Effector memory CD4-positive, alpha-beta T cell (primary cell): ENCODE results near the gene BYSL.

Experiments
- DNase-seq, 3 donors: peaks; one replicate each; pipeline ENCODE4 v3.0.0-alpha.2; 2020
- H3K27ac ChIP-seq: 2 replicates; pipeline ENCODE4 v1.7.0; 2013; ENCODE audit warnings: mild to moderate bottlenecking, low read length, moderate library complexity; ENCODE audit not compliant: insufficient read depth, poor library complexity, severe bottlenecking
- H3K27me3 ChIP-seq: replicated peaks from 2 replicates; pipeline ENCODE4 v1.7.0; 2013; ENCODE audit warnings: mild to moderate bottlenecking, low read length; ENCODE audit not compliant: insufficient read depth, control insufficient read depth, poor library complexity, severe bottlenecking
- H3K36me3 ChIP-seq: 2 replicates; pipeline ENCODE4 v1.7.0; 2013; ENCODE audit warnings: mild to moderate bottlenecking, low read length, moderate library complexity; ENCODE audit not compliant: control insufficient read depth, insufficient read depth
- H3K4me1 ChIP-seq: 2 replicates; pipeline ENCODE4 v1.7.0; 2013; ENCODE audit warnings: low read length, mild to moderate bottlenecking; ENCODE audit not compliant: control insufficient read depth, insufficient read depth, poor library complexity, severe bottlenecking
- H3K4me3 ChIP-seq: 2 replicates; pipeline ENCODE4 v1.7.0; 2013; ENCODE audit warnings: low read length, low read depth, mild to moderate bottlenecking; ENCODE audit not compliant: insufficient read depth, poor library complexity, severe bottlenecking
- H3K9me3 ChIP-seq: 2 replicates; pipeline ENCODE4 v1.7.0; 2013; ENCODE audit warnings: mild to moderate bottlenecking, low read length, moderate library complexity; ENCODE audit not compliant: control insufficient read depth

The BYSL gene

DNA sequence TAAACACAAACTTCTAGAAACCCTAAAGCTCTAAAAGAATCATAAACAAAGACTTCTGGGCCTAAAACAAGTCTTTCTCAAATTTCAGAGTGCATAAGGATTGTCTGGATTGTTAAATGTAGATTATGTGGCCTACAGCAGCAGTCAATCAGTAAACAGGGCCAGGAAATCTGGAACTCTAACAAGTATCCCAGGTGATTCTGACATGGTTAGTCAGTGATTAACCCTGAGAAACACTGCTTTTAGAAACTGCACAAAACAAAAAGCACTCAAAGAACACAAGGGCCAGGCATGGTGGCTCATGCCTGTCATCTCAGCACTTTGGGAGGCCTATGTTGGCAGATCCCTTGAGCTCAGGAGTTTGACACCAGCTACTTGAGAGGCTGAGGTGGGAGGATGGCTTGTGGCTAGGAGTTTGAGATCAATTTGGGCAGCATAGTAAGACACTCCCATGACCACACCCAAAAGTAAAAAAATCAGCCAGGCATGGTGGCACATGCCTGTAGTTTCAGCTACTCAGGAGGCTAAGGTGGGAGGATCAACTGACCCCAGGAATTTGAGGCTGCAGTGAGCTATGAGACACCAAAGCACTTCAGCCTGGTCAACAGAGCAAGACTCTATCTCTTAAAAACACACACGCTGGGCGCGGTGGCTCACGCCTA lies 6.3 kb upstream of the BYSL start:
- Histone ChIP-seq H3K9me3 (no peaks in the 10 kb centered on the region), H3K4me1 (peaks cover under 1% of the 10 kb centered on the region), H3K4me3 (no peak overlapping the region), H3K36me3 (peaks cover 6% of the 10 kb centered on the region), H3K27ac (no peak overlapping the region), H3K27me3 (no peaks in the 10 kb centered on the region)
- DNase-seq = no peak

DNA sequence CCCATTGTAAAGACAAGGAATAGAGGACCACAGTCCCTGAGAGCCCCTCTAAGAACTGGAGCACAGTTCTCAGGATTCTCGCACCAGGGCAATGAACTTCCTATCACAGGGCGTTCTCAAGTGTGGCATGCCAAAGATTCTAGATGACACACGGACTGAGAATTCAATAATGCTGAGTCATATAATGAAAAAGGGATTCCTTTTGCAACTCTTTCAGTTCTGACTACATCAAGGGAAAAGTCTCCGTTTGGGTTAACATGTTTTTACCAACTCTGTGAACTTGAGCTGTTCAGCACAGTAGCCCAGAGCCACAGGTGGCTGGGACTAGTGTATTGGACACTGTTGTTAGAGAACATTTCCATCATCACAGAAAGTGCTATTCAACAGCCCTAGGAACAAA lies 3.8 kb upstream of the BYSL start:
- H3K27me3 ChIP-seq = no peaks in the 10 kb centered on the region
- DNase-seq = no peak
- no peaks in the 10 kb centered on the region for H3K9me3 ChIP-seq
- H3K27ac ChIP-seq = no peak overlapping the region
- H3K36me3 ChIP-seq = peaks cover 6% of the 10 kb centered on the region
- H3K4me1 ChIP-seq = peaks cover 13% of the 10 kb centered on the region
- no peak overlapping the region for H3K4me3 ChIP-seq

DNA sequence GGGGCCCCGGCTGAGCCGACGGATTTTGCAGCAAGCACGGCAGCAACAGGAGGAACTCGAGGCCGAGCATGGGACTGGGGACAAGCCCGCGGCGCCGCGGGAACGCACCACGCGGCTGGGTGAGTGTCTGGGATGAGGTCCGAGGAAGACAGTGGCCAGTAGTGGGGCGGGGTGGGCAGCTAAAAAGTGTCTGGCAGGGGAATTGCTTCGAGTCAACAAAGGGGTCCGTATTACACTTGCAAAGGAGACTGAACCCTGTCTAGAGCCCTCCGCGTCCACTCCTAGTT lies 356 bp downstream of the BYSL start:
- Histone ChIP-seq H3K9me3 (no peaks in the 10 kb centered on the region), H3K36me3 (peaks cover under 1% of the 10 kb centered on the region), H3K27ac (peak overlapping the region; percentile 97), H3K4me3 (peak overlapping the region; percentile 97), H3K27me3 (no peaks in the 10 kb centered on the region), H3K4me1 (peaks cover 20% of the 10 kb centered on the region)
- no peak for DNase-seq

DNA sequence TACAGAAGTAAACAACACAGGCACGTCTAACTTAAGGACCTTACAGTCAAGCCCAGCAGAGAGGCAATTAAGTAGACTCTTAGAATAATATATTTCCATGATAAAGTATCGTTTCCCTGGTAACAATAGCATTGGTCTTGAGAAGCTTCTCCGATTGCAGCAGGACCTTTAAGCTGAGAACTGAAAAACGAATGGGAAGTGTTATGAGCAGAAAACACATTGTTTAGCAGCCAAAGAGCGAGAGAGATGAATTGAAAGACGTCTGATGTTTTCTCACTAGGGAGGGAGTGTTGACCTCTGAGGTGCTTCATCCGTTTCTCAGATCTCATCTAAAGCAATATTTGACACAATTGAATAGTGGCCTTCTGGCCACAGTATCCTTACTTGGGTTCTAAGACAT lies 855 bp downstream of the BYSL start:
- no peaks in the 10 kb centered on the region for H3K27me3 ChIP-seq
- H3K9me3 ChIP-seq = no peaks in the 10 kb centered on the region
- H3K27ac ChIP-seq = peak overlapping the region; percentile 97
- no peak for DNase-seq
- peaks cover 20% of the 10 kb centered on the region for H3K4me1 ChIP-seq
- H3K4me3 ChIP-seq = peak overlapping the region; percentile 97
- peaks cover 2% of the 10 kb centered on the region for H3K36me3 ChIP-seq

DNA sequence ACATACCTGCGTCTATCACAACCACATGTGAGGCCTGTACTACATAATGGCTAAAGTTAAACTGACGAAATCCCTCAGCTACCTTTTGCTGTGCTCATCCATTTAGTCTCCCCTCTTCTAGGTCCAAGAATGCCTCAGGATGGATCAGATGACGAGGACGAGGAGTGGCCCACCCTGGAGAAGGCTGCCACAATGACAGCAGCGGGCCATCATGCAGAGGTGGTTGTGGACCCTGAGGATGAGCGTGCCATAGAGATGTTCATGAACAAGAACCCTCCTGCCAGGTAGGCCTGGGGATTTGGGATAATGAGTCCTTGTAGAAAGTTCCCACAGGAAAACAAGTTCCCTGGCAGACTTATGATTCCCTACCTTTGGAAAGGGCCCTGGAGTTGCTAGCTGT lies 6.0 kb downstream of the BYSL start:
- Histone ChIP-seq H3K27me3 (no peaks in the 10 kb centered on the region), H3K4me3 (no peak overlapping the region), H3K4me1 (peaks cover 9% of the 10 kb centered on the region), H3K27ac (peak overlapping the region; percentile 13), H3K36me3 (peaks cover 34% of the 10 kb centered on the region), H3K9me3 (no peaks in the 10 kb centered on the region)
- DNase-seq = no peak

DNA sequence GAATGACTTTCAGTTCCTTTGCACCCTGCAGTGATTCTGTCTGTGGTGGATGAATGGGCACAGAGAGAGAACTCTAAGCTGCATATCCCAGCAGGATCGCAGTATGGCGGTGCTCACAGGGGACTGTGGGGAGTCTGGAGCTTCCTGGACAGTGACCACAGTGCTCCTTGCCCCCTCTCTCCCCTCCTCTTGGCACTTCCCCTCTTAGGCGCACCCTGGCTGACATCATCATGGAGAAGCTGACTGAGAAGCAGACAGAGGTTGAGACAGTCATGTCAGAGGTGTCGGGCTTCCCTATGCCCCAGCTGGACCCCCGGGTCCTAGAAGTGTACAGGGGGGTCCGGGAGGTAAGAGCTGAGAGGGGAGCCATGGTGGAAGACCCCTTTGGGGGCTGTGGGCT lies 8.6 kb downstream of the BYSL start:
- Histone ChIP-seq H3K36me3 (peaks cover 57% of the 10 kb centered on the region), H3K27ac (no peak overlapping the region), H3K27me3 (no peaks in the 10 kb centered on the region)

DNA sequence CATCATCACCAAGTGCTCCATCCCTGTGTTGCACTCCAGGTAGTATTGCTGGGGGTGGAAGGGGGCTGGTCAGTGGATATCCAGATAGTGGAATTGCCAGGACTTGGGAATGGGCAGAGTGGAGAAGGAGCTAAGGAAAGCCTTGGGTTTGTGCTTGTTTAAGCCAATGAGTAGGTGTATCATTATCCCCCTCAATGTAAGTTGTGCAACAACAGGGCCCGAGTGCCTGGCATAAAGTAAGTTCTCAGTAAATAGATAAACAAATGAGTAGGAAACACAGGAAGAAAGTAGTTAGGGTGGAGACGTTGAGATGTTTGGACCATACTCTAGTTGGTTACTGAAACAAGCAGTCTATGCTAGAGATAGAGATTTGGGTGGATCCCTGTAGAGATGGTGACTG lies 10.5 kb downstream of the BYSL start:
- Histone ChIP-seq H3K27me3 (no peaks in the 10 kb centered on the region), H3K9me3 (no peaks in the 10 kb centered on the region), H3K4me1 (peaks cover 22% of the 10 kb centered on the region), H3K27ac (no peak overlapping the region), H3K36me3 (peaks cover 70% of the 10 kb centered on the region), H3K4me3 (no peak overlapping the region)
- DNase-seq = no peak

More for the DNA sequence above, 8.6 kb downstream of the BYSL start:
- peaks cover 3% of the 10 kb centered on the region for H3K4me1 ChIP-seq
- DNase-seq = no peak
- no peak overlapping the region for H3K4me3 ChIP-seq
- no peaks in the 10 kb centered on the region for H3K9me3 ChIP-seq

DNA sequence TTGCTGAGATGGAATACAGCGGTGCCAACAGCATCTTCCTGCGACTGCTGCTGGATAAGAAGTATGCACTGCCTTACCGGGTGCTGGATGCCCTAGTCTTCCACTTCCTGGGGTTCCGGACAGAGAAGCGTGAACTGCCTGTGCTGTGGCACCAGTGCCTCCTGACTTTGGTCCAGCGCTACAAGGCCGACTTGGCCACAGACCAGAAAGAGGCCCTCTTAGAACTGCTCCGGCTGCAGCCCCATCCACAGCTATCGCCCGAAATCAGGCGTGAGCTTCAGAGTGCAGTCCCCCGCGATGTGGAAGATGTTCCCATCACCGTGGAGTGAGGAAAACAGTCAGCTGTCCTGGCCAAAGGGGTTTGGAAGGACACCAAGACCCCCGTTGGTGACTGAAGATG lies 11.1 kb downstream of the BYSL start:
- no peak for DNase-seq
- H3K9me3 ChIP-seq = no peaks in the 10 kb centered on the region
- no peak overlapping the region for H3K4me3 ChIP-seq
- peaks cover 71% of the 10 kb centered on the region for H3K36me3 ChIP-seq
- peaks cover 28% of the 10 kb centered on the region for H3K4me1 ChIP-seq
- no peaks in the 10 kb centered on the region for H3K27me3 ChIP-seq
- H3K27ac ChIP-seq = no peak overlapping the region

DNA sequence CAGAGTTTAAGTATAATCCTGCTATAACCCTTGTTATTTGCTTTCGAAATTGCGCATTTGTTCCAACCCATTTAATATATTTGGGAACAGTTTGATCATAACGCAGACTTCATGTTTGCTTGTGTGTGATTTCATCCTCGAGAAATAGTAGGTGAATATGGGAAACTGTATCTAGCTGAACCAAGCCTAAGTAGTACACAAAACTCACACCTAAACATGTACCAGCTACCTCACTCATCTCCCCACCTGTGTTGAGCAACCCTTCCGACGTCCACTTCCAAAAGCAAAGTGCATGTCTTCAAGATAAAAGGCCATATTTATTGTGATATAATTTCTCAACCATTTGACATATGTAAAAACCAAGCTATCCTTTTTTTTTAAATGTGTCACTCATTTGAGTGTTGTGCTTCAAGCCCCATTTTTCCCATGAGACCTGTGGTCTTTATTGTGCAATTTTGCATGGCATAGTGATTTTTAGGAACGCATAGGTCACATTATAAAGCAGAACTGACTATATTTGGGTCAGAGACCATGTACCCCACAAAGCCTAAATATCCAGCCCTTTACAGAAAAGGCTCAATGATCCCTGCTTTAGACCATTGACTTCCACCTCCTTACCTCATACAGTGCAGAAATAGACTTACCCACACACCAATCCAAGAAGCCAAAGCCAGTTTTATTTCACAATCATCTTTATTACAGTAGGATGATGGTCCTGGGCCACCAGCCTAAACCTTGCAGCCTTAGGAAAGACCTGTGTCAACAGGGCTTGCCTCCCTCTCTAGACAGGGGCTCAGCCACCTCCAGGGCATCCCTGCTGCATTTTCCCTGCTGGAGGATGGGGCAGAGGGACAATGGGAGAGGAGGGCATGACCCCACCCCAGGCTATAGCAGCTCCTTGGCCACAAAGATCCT lies 13.2 kb downstream of the BYSL start:
- Histone ChIP-seq H3K4me3 (no peak overlapping the region), H3K27ac (no peak overlapping the region), H3K4me1 (peaks cover 49% of the 10 kb centered on the region), H3K36me3 (peaks cover 66% of the 10 kb centered on the region), H3K9me3 (no peaks in the 10 kb centered on the region), H3K27me3 (no peaks in the 10 kb centered on the region)
- DNase-seq = no peak

DNA sequence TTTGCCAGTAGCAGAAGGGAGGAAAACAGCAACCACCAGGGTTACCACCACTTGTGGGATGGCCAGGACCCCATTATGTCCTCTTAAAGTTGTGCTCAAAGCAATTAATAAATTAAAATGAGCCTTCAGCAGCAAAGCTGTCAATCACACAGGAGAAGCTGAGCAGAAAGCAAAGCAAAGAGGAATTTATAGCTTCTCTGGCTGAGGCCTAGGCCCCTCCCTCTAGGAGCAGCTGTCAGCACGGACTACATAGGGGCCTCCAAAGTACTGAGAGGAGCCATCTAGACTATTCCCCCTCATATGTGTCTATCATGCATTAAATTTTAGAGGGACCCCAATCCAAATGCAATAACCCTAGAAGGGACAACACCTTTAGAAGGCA lies 13.9 kb downstream of the BYSL start:
- H3K27me3 ChIP-seq = no peaks in the 10 kb centered on the region
- peaks cover 56% of the 10 kb centered on the region for H3K4me1 ChIP-seq
- no peak for DNase-seq
- peaks cover 62% of the 10 kb centered on the region for H3K36me3 ChIP-seq
- H3K4me3 ChIP-seq = no peak overlapping the region
- H3K27ac ChIP-seq = peak overlapping the region; percentile 57
- no peaks in the 10 kb centered on the region for H3K9me3 ChIP-seq
